Left cardiac atrium (tissue), 4 donors: ENCODE results near the gene LIMS2. TPM values are rescaled to one million over a fixed set of nuclear protein-coding genes. Genes with fewer than 3 reads are reported as not detected.

Experiments used
- ATAC-seq, 2 donors: fragments of 200-7000 bp; cut with Tn5 transposase; one replicate each; pipeline ENCODE4 v1.9.1; 2020; ENCODE audit warnings: mild to moderate bottlenecking in 2 of 2, moderate library complexity in 2 of 2
- DNase-seq: peaks from one replicate; pipeline ENCODE4 v3.0.0-alpha.2; 2020
- intact Hi-C, 2 donors: fragments of 100-400 bp; cut with DNase I; formaldehyde crosslinking; loops; one replicate each; pipeline versions ENCODE4 v1.14.1 to v1.15.1; 2022 to 2023
- long read RNA-seq: library from polyadenylated mRNA; unstranded; transcript quantifications from one replicate; pipeline ENCODE4 v2.0.0, GENCODE V29; 2021
- total RNA-seq, 2 donors: library from RNA; stranded (reverse); fragmentation: NEBNext Ultra II Directional; extraction: Animal tissue kit (Norgen Biotek cat#: 25700); gene quantifications; one replicate each; pipeline ENCODE4 v1.2.1, GENCODE V29; 2021
- donor health status: DM: no; HTN: yes; CAD: no.
- donor health status: DM: no; HTN: yes; CAD: no; lungs with severe emphysema.
- donor health status: DM: yes; HTN: yes; CAD: no.
- donor health status: Dilated cardiomyopathy.

LIMS2 gene
- 100 to 1,000 TPM; 157 to 204 TPM for total RNA-seq
- long read RNA-seq, transcript LIMS2-202 (10 exons, 2,045 nt): major isoform, 82 of 149 reads
- long read RNA-seq, transcript LIMS2-208 (10 exons, 2,335 nt): minor isoform, 5 of 149 reads
- long read RNA-seq, partial matches to known transcripts: 22 of 149 reads
- long read RNA-seq, other reads (novel, unspliced or antisense): 33 of 149 reads

- DNase-seq: peak; percentile 71
- intact Hi-C loops: no loop called here
- peak; percentile 46 to 67 for ATAC-seq
These were observed at the start of gene LIMS2 for GRCh38 chr2:127675331-127676261. Gene LIMS2 (minus strand): TSS chr2:127675530. CDS start chr2:127675024, 506 bp downstream.

- intact Hi-C loops: no loop called here
- ATAC-seq: no peak
- DNase-seq: no peak
These were observed 47.5 kb upstream of the LIMS2 start for GRCh38 chr2:127722807-127723206.

GRCh38 chr2:127721978-127722355 is 46.6 kb upstream of the LIMS2 start:
- intact Hi-C loops: no loop called here
- ATAC-seq (no peak), DNase-seq (no peak)

GRCh38 chr2:127721311-127721977 is 46.1 kb upstream of the LIMS2 start:
- intact Hi-C loops: no loop called here
- DNase-seq (no peak), ATAC-seq (peak in 1 of 2 donors; percentile 42)

- DNase-seq (no peak), ATAC-seq (peak in 1 of 2 donors; percentile 27)
- intact Hi-C loops: no loop called here
These were observed 44.2 kb upstream of the LIMS2 start for GRCh38 chr2:127719301-127720218.

- DNase-seq: no peak
- intact Hi-C loops: no loop called here
- no peak for ATAC-seq
These were observed 42.9 kb upstream of the LIMS2 start for GRCh38 chr2:127718271-127718670.

GRCh38 chr2:127715778-127716449 is 40.6 kb upstream of the LIMS2 start:
- DNase-seq (no peak), ATAC-seq (no peak)
- intact Hi-C loops: no loop called here

GRCh38 chr2:127713562-127713961 is 38.2 kb upstream of the LIMS2 start:
- DNase-seq (no peak), ATAC-seq (peak in 1 of 2 donors; percentile 21)
- intact Hi-C loops: no loop called here

GRCh38 chr2:127712999-127713398 is 37.7 kb upstream of the LIMS2 start:
- intact Hi-C loops: no loop called here
- no peak for ATAC-seq
- no peak for DNase-seq

- no peak for ATAC-seq
- intact Hi-C loops: no loop called here
- DNase-seq: no peak
These were observed 34.0 kb upstream of the LIMS2 start for GRCh38 chr2:127709336-127709735.

GRCh38 chr2:127707890-127708648 is 32.7 kb upstream of the LIMS2 start:
- intact Hi-C loops: no loop called here

GRCh38 chr2:127706215-127706990 is 31.1 kb upstream of the LIMS2 start:
- intact Hi-C loops: no loop called here
- DNase-seq: no peak
- no peak for ATAC-seq

More at GRCh38 chr2:127707890-127708648, 32.7 kb upstream of the LIMS2 start:
- DNase-seq (no peak), ATAC-seq (peak; percentile 25 to 28)

- ATAC-seq (no peak), DNase-seq (no peak)
- intact Hi-C loops: no loop called here
These were observed 30.2 kb upstream of the LIMS2 start for GRCh38 chr2:127705391-127706065.

GRCh38 chr2:127704641-127705390 is 29.5 kb upstream of the LIMS2 start:
- DNase-seq (no peak), ATAC-seq (no peak)
- intact Hi-C loops: loop anchor here in 1 of 2 donors (5.0 kb wide), 1 partner anchor 178 kb away; the partner anchor contains the start of gene IWS1

- no peak for DNase-seq
- intact Hi-C loops: loop anchor here in 1 of 2 donors (5.0 kb wide), 1 partner anchor 176 kb away; the partner anchor contains the start of gene IWS1
- ATAC-seq: no peak
These were observed 28.0 kb upstream of the LIMS2 start for GRCh38 chr2:127703282-127703681.
